Caco-2 (cell line): Measurements from ENCODE around the gene ABHD8. TPM values are rescaled to one million over a fixed set of nuclear protein-coding genes. Genes with fewer than 3 reads are reported as not detected.

Experiments
- BruUV-seq: library from RNA; stranded (reverse); fragments of 400-500 nt; replicated peaks from 2 replicates; lab custom pipeline; 2021; lab: Mats Ljungman, UMichigan
- CTCF ChIA-PET: fragments of 300-600 bp; sonication (Branson Sonifier 250); formaldehyde crosslinking; loops from one replicate; lab custom pipeline; 2022; ENCODE audit warnings: antibody characterized with exemption; lab: Charles Lee
- POLR2A ChIA-PET: fragments of 300-600 bp; sonication (Branson Sonifier 250); formaldehyde crosslinking; loops from one replicate; lab custom pipeline; 2022; ENCODE audit warnings: antibody characterized with exemption; lab: Charles Lee
- DNase-seq, 2 experiments: peaks; one replicate each; pipeline versions ENCODE4 v3.0.0 to v3.0.0-alpha.2; 2020 to 2022
- H3K27me3 ChIP-seq: replicated peaks from 2 replicates; pipeline ENCODE4 v1.6.0; 2011; ENCODE audit warnings: low read length; ENCODE audit not compliant: control insufficient read depth, insufficient read depth
- H3K36me3 ChIP-seq: 2 replicates; pipeline ENCODE4 v1.5.1; 2011; ENCODE audit warnings: low read length; ENCODE audit not compliant: control insufficient read depth, insufficient read depth
- H3K4me1 ChIP-seq: fragments of 250-450 bp; sonication (Bioruptor Pico); 2 replicates; pipeline ENCODE4 v1.5.1; 2020; ENCODE audit warnings: mild to moderate bottlenecking
- H3K4me3 ChIP-seq: 2 replicates; pipeline ENCODE4 v1.5.1; 2011; ENCODE audit warnings: low read depth, mild to moderate bottlenecking, control low read depth, low read length
- H3K9me3 ChIP-seq: fragments of 250-450 bp; sonication (Bioruptor Pico); 2 replicates; pipeline ENCODE4 v1.5.1; 2020; ENCODE audit warnings: mild to moderate bottlenecking, moderate library complexity
- H3K27ac Mint-ChIP-seq: one replicate; pipeline ENCODE4 v1.8.0; 2022; ENCODE audit warnings: mixed read lengths; ENCODE audit not compliant: unreplicated experiment
- H3K27me3 Mint-ChIP-seq: one replicate; pipeline ENCODE4 v1.8.0; 2022; ENCODE audit warnings: mixed read lengths; ENCODE audit not compliant: insufficient read depth, unreplicated experiment
- H3K36me3 Mint-ChIP-seq: one replicate; pipeline ENCODE4 v1.8.0; 2022; ENCODE audit warnings: mild to moderate bottlenecking, mixed read lengths; ENCODE audit not compliant: insufficient read depth, unreplicated experiment
- H3K4me1 Mint-ChIP-seq: one replicate; pipeline ENCODE4 v1.8.0; 2022; ENCODE audit warnings: low read depth, mixed read lengths; ENCODE audit not compliant: unreplicated experiment
- H3K4me3 Mint-ChIP-seq: one replicate; pipeline ENCODE4 v1.8.0; 2022; ENCODE audit warnings: mild to moderate bottlenecking, moderate library complexity, mixed read lengths; ENCODE audit not compliant: unreplicated experiment
- H3K9me3 Mint-ChIP-seq: one replicate; pipeline ENCODE4 v1.8.0; 2022; ENCODE audit warnings: mixed read lengths; ENCODE audit not compliant: unreplicated experiment
- CTCF ChIP-seq, 2 experiments: fragments of 200-600 bp in 1 of 2; IDR thresholded peaks; 1 replicate in 1 of 2; 2 replicates in 1 of 2; pipeline versions ENCODE4 v1.5.1 to v1.8.0; 2011 to 2022; ENCODE audit warnings: antibody characterized with exemption in 1 of 2, control low read depth in 1 of 2, inconsistent platforms in 1 of 2, low read depth in 1 of 2, low read length in 1 of 2, mild to moderate bottlenecking in 1 of 2, moderate library complexity in 1 of 2; ENCODE audit not compliant: insufficient read depth in 1 of 2, severe bottlenecking in 1 of 2, unreplicated experiment in 1 of 2
- intact Hi-C: fragments of 100-400 bp; cut with micrococcal nuclease; formaldehyde crosslinking; loops from one replicate; pipeline ENCODE4 v1.10.0; 2022; ENCODE audit not compliant: unreplicated experiment
- total RNA-seq: library from RNA; stranded (reverse); gene quantifications from 2 replicates; pipeline ENCODE4 v1.2.3, GENCODE V29; 2022

ABHD8 gene
- total RNA-seq, 1 experiment from 2014 or later = 11.3 TPM

- BruUV-seq = no TSS peak
- TF ChIP-seq CTCF (IDR thresholded peaks at IDR 0.05; ENCODE audit: insufficient read depth in 1 of 2, low read depth in 1 of 2, low read length in 1 of 2, severe bottlenecking in 1 of 2, unreplicated experiment in 1 of 2) = no peak
- Mint-ChIP-seq H3K27me3 (no peaks in the 10 kb centered on the region), H3K9me3 (no peaks in the 10 kb centered on the region), H3K4me3 (no peak overlapping the region), H3K36me3 (peaks cover 36% of the 10 kb centered on the region), H3K27ac (no peak overlapping the region), H3K4me1 (no peaks in the 10 kb centered on the region)
- H3K27me3 ChIP-seq = no peaks in the 10 kb centered on the region
- DNase-seq = no peak
- H3K36me3 ChIP-seq = no peaks in the 10 kb centered on the region; the same call in 1 of the 2 replicates
- no peak overlapping the region for H3K4me3 ChIP-seq
- POLR2A ChIA-PET = interaction anchor here (0.6 kb wide), 1 partner anchor 968 kb away, joined by 5 read pairs; no protein-coding TSS in a partner anchor
- intact Hi-C loops = loop anchor here (5.0 kb wide), 1 partner anchor 33 kb away; no protein-coding TSS in a partner anchor
- H3K9me3 ChIP-seq = no peaks in the 10 kb centered on the region
- H3K4me1 ChIP-seq = peaks cover 20% of the 10 kb centered on the region
- CTCF ChIA-PET = interaction anchor here (1.1 kb wide), 1 partner anchor 33 kb away, joined by 3 read pairs; no protein-coding TSS in a partner anchor
These were observed 21.9 kb upstream of the ABHD8 start for GRCh38 chr19:17325133-17325532.

GRCh38 chr19:17324357-17325114 lies 21.3 kb upstream of the ABHD8 start:
- H3K4me3 Mint-ChIP-seq = no peak overlapping the region
- H3K36me3 Mint-ChIP-seq = peaks cover 39% of the 10 kb centered on the region
- no peak for TF ChIP-seq CTCF (IDR thresholded peaks at IDR 0.05; ENCODE audit: insufficient read depth in 1 of 2, low read depth in 1 of 2, low read length in 1 of 2, severe bottlenecking in 1 of 2, unreplicated experiment in 1 of 2)
- Histone ChIP-seq H3K27me3 (no peaks in the 10 kb centered on the region), H3K4me3 (no peak overlapping the region), H3K9me3 (no peaks in the 10 kb centered on the region), H3K36me3 (no peaks in the 10 kb centered on the region; the same call in 1 of the 2 replicates), H3K4me1 (peaks cover 17% of the 10 kb centered on the region)
- no peaks in the 10 kb centered on the region for H3K4me1 Mint-ChIP-seq
- POLR2A ChIA-PET = interaction anchor here (0.6 kb wide), 1 partner anchor 968 kb away, joined by 5 read pairs; no protein-coding TSS in a partner anchor
- intact Hi-C loops = loop anchor here (5.0 kb wide), 1 partner anchor 32 kb away; no protein-coding TSS in a partner anchor
- H3K27ac Mint-ChIP-seq = no peak overlapping the region
- CTCF ChIA-PET = no interaction called here
- H3K27me3 Mint-ChIP-seq = no peaks in the 10 kb centered on the region
- no peaks in the 10 kb centered on the region for H3K9me3 Mint-ChIP-seq
- DNase-seq = no peak
- TSS peak; percentile 15 for BruUV-seq

- BruUV-seq = no TSS peak
- Histone ChIP-seq H3K36me3 (no peaks in the 10 kb centered on the region; the same call in 1 of the 2 replicates), H3K4me1 (peaks cover 12% of the 10 kb centered on the region), H3K4me3 (no peak overlapping the region), H3K9me3 (no peaks in the 10 kb centered on the region), H3K27me3 (no peaks in the 10 kb centered on the region)
- no peak for TF ChIP-seq CTCF (IDR thresholded peaks at IDR 0.05; ENCODE audit: insufficient read depth in 1 of 2, low read depth in 1 of 2, low read length in 1 of 2, severe bottlenecking in 1 of 2, unreplicated experiment in 1 of 2)
- ChIA-PET CTCF (no interaction called here), POLR2A (no interaction called here)
- H3K4me3 Mint-ChIP-seq = no peak overlapping the region
- intact Hi-C loops = no loop called here
- peaks cover 39% of the 10 kb centered on the region for H3K36me3 Mint-ChIP-seq
- H3K27ac Mint-ChIP-seq = no peak overlapping the region
- DNase-seq = no peak
- no peaks in the 10 kb centered on the region for H3K27me3 Mint-ChIP-seq
- H3K9me3 Mint-ChIP-seq = no peaks in the 10 kb centered on the region
- no peaks in the 10 kb centered on the region for H3K4me1 Mint-ChIP-seq
These were observed 20.7 kb upstream of the ABHD8 start for GRCh38 chr19:17323964-17324332.
